HG03442 (cell line): ENCODE measurements around the gene DPP6.

ENCODE experiments used
- ATAC-seq: cut with Tn5 transposase; IDR thresholded peaks from one replicate; pipeline ENCODE4 v1.9.1; 2021; ENCODE audit warnings: mild to moderate bottlenecking, moderate library complexity; ENCODE audit not compliant: unreplicated experiment

DPP6 gene

GRCh38 chr7:154684666-154685563 lies 632.7 kb downstream of the DPP6 start:
- no peak for ATAC-seq

GRCh38 chr7:154685564-154685901 lies 633.3 kb downstream of the DPP6 start:
- no peak for ATAC-seq

- ATAC-seq = no peak
Measured at GRCh38 chr7:154686305-154686704, 634.1 kb downstream of the DPP6 start.

- ATAC-seq = no peak
Measured at GRCh38 chr7:154688952-154689351, 636.8 kb downstream of the DPP6 start.

- ATAC-seq = no peak
Measured at GRCh38 chr7:154690411-154690810, 638.2 kb downstream of the DPP6 start.

- no peak for ATAC-seq
Measured at GRCh38 chr7:154693661-154694060, 641.5 kb downstream of the DPP6 start.

- ATAC-seq = no peak
Measured at GRCh38 chr7:154695836-154696235, 643.6 kb downstream of the DPP6 start.

- ATAC-seq = no peak
Measured at GRCh38 chr7:154696556-154696955, 644.4 kb downstream of the DPP6 start.

GRCh38 chr7:154698726-154699291 lies 646.6 kb downstream of the DPP6 start:
- no peak for ATAC-seq

GRCh38 chr7:154699417-154699816 lies 647.2 kb downstream of the DPP6 start:
- ATAC-seq = no peak

- ATAC-seq = no peak
Measured at GRCh38 chr7:154709840-154710520, 657.8 kb downstream of the DPP6 start.

- no peak for ATAC-seq
Measured at GRCh38 chr7:154720016-154720415, 667.8 kb downstream of the DPP6 start.

- ATAC-seq = no peak
Measured at GRCh38 chr7:154721086-154721485, 668.9 kb downstream of the DPP6 start.

GRCh38 chr7:154726368-154726767 lies 674.2 kb downstream of the DPP6 start:
- no peak for ATAC-seq

- ATAC-seq = no peak
Measured at GRCh38 chr7:154729056-154729455, 676.9 kb downstream of the DPP6 start.

GRCh38 chr7:154735766-154736165 lies 683.6 kb downstream of the DPP6 start:
- ATAC-seq = no peak

GRCh38 chr7:154736389-154736788 lies 684.2 kb downstream of the DPP6 start:
- no peak for ATAC-seq

GRCh38 chr7:154738216-154738615 lies 686.0 kb downstream of the DPP6 start:
- ATAC-seq = no peak

GRCh38 chr7:154741131-154741530 lies 688.9 kb downstream of the DPP6 start:
- ATAC-seq = no peak

GRCh38 chr7:154743206-154743605 lies 691.0 kb downstream of the DPP6 start:
- no peak for ATAC-seq

GRCh38 chr7:154744256-154744860 lies 692.2 kb downstream of the DPP6 start:
- peak; percentile 57 for ATAC-seq

- ATAC-seq = no peak
Measured at GRCh38 chr7:154744861-154745258, 692.7 kb downstream of the DPP6 start.
